Upper lobe of left lung (tissue), 4 donors: ENCODE data around the gene PCBP3.

Source experiments
- POLR2A ChIP-seq, 4 donors: fragments of 450-650 bp; IDR thresholded peaks; one replicate each; pipeline ENCODE4 v1.5.1; 2016 to 2017; ENCODE audit warnings: antibody characterized with exemption in 4 of 4, mild to moderate bottlenecking in 2 of 4
- TF ChIP-seq, protein P1 (sequence below), 6 experiments: fragments of 450-650 bp in 4 of 6; fragments of 200-600 bp in 2 of 6; sonication (generic) in 2 of 6; IDR thresholded peaks; one replicate each; pipeline ENCODE4 v1.5.1; 2016 to 2019; ENCODE audit warnings: antibody characterized with exemption in 6 of 6

DNA sequence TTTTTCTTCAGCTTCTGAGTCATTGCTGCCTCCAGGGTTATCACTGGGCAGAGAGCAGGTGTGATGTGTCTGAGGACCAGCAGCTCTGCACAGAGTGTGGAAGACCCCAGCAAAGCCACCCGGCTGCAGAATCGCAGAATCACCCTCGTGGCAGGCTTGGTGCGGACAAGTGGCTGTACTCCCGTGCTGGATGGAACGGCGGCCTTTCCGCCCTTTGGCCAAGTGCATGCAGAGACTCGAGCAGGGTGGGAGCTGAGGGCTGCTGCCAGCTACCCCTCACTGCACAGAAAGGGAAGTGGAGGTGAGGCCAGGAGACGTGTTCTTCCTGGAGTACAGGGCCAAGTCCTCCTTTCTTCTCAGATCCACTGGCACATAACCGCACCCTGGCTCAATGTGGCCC, 162.5 kb downstream of the PCBP3 start:
- TF ChIP-seq, protein P1, sequence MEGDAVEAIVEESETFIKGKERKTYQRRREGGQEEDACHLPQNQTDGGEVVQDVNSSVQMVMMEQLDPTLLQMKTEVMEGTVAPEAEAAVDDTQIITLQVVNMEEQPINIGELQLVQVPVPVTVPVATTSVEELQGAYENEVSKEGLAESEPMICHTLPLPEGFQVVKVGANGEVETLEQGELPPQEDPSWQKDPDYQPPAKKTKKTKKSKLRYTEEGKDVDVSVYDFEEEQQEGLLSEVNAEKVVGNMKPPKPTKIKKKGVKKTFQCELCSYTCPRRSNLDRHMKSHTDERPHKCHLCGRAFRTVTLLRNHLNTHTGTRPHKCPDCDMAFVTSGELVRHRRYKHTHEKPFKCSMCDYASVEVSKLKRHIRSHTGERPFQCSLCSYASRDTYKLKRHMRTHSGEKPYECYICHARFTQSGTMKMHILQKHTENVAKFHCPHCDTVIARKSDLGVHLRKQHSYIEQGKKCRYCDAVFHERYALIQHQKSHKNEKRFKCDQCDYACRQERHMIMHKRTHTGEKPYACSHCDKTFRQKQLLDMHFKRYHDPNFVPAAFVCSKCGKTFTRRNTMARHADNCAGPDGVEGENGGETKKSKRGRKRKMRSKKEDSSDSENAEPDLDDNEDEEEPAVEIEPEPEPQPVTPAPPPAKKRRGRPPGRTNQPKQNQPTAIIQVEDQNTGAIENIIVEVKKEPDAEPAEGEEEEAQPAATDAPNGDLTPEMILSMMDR (IDR thresholded peaks at IDR 0.05), result no peak
- no peak for TF ChIP-seq POLR2A (IDR thresholded peaks at IDR 0.05)
